ENCODE data around the gene TMEM30A.

DNA sequence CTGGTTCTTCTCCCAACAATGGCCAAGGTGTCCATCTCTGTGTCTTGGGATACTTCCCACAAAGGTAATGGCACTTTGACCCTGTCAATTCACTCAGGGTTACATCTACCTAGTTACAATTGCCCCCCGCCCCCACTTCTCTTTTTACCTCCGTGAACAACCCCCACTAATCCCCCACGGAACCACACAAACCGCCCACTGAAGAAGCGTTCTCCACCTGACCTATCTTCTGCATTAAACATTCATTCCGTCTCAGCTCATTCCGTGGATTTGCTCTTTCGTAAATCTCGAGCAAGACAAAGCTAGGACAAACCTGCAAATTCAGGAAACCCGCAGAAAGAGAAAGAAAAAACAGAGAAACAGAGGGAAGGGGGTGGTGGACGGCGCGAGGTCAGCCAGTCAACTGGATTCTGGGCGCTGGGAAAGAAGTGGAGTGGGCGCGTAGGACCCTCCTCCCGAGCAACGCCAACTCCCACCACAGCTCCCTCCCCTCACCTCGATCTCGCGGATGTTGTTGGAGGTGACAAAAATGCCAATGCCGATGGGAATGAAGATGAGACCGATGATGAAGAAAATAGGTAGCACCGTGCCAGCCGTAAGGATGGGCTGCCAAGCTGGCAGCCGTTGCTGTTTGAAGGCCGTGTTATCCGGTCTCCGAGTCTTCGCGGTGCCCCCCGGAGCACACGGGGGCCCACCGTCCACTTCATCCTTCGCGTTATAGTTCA lies 523 bp downstream of the TMEM30A start:
- TF ChIP-seq, protein P1, sequence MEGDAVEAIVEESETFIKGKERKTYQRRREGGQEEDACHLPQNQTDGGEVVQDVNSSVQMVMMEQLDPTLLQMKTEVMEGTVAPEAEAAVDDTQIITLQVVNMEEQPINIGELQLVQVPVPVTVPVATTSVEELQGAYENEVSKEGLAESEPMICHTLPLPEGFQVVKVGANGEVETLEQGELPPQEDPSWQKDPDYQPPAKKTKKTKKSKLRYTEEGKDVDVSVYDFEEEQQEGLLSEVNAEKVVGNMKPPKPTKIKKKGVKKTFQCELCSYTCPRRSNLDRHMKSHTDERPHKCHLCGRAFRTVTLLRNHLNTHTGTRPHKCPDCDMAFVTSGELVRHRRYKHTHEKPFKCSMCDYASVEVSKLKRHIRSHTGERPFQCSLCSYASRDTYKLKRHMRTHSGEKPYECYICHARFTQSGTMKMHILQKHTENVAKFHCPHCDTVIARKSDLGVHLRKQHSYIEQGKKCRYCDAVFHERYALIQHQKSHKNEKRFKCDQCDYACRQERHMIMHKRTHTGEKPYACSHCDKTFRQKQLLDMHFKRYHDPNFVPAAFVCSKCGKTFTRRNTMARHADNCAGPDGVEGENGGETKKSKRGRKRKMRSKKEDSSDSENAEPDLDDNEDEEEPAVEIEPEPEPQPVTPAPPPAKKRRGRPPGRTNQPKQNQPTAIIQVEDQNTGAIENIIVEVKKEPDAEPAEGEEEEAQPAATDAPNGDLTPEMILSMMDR (IDR thresholded peaks at IDR 0.05): no peak
- TF ChIP-seq POLR2AphosphoS5 (IDR thresholded peaks at IDR 0.05) (no peak), POLR2A (IDR thresholded peaks at IDR 0.05) (no peak)
